ENCODE measurements around the gene CIBAR2.

DNA sequence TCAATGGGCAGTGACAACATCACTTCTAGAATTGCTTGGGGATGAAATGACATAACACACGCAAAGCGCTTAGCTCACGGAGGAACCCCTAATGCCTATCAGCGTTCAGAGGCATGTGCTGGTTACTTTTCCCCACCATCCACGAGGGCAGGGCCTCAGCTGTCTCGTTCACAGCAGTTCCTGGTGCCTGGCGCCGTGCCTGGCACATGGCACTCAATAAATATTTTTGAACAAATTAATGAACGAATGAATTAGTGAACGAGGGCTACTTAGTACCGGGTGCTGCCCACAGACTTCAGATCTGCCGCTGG is 14.1 kb upstream of the CIBAR2 start:
- TF ChIP-seq, protein P1, sequence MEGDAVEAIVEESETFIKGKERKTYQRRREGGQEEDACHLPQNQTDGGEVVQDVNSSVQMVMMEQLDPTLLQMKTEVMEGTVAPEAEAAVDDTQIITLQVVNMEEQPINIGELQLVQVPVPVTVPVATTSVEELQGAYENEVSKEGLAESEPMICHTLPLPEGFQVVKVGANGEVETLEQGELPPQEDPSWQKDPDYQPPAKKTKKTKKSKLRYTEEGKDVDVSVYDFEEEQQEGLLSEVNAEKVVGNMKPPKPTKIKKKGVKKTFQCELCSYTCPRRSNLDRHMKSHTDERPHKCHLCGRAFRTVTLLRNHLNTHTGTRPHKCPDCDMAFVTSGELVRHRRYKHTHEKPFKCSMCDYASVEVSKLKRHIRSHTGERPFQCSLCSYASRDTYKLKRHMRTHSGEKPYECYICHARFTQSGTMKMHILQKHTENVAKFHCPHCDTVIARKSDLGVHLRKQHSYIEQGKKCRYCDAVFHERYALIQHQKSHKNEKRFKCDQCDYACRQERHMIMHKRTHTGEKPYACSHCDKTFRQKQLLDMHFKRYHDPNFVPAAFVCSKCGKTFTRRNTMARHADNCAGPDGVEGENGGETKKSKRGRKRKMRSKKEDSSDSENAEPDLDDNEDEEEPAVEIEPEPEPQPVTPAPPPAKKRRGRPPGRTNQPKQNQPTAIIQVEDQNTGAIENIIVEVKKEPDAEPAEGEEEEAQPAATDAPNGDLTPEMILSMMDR (IDR thresholded peaks at IDR 0.05; ENCODE audit: low read depth, low read length), result no peak
- TF ChIP-seq EZH2phosphoT487 (IDR thresholded peaks at IDR 0.05; ENCODE audit: low read depth), result no peak

Measured in OCI-LY3 (cell line).